Stimulated activated CD4-positive, alpha-beta T cell treated with anti-CD3 and anti-CD28 coated beads, Interleukin-2, amount 100 ng/mL, for 4 hours (primary cell): ENCODE measurements around the gene GANAB.
"Not testable (repeated sequence)": the region's sequence is repeated elsewhere in the genome, so short reads cannot be mapped to it uniquely, and the experiment has no call there.

ENCODE experiments used
- DNase-seq: peaks from one replicate; pipeline ENCODE4 v3.0.0-alpha.2; 2020; ENCODE audit warnings: low read depth

Gene GANAB

DNA sequence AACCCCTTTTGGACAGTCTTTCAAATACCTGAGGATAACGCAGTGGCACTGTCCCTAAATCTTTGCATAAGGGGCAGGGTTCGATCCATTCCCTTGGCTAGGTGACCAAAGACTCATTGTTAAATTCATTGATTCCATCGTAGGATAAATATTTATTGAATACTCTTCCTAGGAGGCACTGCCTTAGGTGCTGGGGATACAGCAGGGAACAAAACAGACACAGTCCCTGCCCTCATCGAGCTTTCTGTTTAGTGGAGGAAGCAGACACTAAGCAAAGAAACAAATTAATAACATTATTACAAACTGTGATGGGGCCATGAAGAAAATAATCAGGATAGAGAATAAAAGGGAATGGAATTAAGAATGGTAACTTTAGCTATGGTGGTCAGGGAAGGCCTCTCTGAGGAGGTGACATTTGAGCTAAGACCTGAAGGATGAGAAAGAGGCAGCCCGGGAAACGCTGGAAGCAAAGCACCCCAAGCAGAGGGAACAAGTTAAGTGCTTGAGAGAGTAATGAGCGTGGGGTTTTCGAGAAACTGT is 25.3 kb downstream of the GANAB start:
- no peak for DNase-seq

DNA sequence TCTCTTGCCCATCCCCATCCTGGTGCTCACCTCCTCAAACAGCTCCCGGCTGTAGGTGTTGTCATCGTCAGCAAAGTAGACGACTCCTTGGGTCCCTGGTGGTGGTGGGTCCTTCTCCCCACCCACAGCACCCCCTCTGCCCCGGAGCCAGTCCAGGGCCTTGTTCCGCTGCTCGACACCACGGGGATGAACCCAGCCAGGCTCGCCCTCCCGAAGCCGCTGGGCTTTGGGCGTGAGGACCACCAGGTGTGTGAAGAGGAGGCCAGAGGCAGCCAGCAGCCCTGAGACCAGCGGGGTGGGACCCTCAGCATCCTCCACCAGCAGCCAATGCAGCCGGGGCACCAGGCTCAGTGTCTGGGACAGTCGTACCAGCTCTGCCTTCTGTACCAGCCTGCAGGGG is 29.5 kb downstream of the GANAB start:
- not testable (repeated sequence) for DNase-seq

DNA sequence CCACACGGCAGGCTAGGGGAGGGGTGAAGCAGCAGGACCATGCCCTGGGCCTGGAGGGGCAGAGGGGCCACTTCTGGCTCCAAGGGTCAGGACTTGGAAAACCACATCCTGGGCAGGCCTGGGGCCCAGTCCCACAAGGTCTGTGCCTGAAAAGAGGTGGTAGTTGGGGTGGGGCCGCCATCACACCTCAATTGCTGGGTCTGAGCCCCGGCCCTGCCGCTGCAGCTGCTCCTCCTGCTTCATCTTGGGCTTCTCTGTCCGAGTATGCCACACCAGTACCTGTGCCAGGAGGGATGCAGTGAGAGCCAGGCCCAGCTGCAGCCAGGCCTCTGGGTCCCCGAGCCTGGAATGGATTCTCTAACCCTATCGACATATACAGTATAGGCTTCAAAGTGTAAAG is 30.9 kb downstream of the GANAB start:
- no peak for DNase-seq

DNA sequence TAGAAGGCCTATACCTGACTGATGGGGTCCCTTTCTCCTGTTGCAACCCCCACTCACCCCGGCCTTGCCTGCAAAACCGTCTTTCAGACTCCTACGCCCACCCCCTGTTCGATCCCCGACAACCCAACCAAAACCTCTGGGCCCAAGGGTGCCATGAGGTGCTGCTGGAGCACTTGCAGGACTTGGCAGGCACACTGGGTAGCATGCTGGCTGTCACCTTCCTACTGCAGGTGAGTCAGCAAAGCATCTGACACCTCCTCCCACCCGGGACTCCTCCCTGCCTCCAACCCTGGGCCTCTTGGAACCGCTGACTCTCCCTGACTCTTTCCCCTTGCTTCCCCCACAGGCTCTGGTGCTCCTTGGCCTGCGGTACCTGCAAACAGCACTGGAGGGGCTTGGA is 32.1 kb downstream of the GANAB start:
- peak; percentile 41 for DNase-seq

DNA sequence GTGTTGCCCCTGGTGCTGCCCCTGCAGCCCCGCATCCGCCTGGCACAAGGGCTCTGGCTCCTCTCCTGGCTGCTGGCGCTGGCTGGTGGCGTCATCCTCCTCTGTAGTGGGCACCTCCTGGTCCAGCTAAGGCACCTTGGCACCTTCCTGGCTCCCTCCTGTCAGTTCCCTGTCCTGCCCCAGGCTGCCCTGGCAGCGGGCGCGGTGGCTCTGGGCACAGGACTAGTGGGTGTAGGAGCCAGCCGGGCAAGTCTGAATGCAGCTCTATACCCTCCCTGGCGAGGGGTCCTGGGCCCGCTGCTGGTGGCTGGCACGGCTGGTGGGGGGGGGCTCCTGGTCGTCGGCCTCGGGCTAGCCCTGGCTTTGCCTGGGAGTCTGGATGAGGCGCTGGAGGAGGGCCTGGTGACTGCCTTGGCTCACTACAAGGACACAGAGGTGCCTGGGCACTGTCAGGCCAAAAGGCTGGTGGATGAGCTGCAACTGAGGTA is 33.1 kb downstream of the GANAB start:
- no peak for DNase-seq

DNA sequence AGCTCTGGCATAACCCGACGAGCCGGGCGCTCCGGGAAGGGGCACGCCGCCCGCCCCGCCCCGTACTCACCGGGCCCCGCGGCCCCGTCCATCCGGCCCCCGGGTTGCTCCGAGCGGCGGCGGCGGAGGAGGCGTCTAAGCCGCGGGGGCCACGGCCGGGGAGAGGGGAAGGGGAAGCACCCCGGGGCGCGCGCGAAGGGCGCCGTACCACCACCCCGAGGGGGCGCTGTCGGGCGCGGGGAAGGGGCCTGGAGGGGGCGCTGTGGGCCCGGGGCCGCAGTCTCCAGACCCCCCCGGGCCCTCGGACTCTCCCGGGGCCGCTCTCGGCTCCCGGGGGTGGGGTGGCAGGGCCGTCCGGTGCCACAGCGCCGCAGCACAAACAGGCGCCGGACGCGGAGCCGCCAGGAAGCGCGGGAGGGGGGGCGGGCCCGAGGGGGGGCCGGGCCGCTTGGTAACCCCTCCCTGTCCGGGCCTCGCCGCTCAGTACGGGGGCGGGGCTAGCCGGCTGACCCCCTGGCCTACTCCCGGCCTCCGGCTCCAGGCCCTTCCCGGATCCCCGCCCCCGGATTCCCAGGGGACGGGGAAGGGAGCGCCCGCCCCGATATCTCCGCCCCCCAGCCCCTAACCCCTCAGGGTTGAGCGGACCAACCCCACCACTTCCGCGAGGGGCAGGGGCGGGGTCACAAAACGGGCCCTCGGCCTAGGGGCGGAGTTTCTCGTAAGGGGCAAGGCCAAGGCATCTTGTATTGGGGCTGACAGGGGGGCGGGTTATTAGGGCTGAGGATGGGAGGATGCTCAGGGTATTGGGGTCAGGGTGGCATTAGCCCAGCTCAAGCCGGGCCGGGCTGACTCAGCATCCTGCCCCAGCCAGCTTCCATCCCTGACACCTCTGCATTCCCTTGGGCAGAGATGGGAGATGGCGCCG is 33.8 kb downstream of the GANAB start, which contains the start of the genes EML3 and ROM1:
Gene EML3 (minus strand): TSS at position 410 of the 925 bp plus-strand sequence. CDS start 318 bp downstream, at position 92.
Gene ROM1 (plus strand): TSS at position 892 of the 925 bp plus-strand sequence. CDS start 25 bp downstream, at position 917.
- DNase-seq, result peak; percentile 83

DNA sequence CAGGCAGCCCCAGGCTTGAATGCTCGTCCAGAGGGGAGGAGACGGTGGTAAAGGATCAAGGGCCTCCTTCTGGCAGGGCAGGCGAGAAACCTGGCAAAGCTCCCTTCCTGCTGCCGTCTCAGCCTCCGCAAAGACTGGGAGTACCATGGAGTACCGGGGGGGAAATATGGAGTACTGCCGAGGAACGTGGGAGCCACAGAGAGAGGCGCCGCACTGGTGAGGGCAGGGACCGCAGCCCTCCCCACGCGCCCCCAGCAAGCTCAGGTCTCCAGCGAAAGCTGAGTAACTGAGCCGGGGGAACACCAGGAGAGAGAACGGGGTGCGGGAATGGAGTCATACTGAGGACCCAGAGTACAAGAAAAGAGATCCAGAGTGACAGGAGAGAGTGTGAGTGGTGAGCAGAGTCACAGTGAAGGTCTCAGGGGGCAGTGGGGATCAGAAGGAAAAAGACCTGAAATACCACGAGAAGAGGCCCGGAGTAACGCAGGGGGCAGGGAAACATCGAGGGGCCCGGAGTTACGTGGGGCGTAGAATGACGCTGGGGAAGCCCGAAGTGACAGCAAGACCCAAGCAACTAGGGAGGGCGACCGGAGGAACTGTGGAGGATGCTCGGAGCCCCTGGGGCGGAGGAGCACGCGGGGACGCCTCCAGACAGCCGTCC is 34.6 kb downstream of the GANAB start:
- DNase-seq, result no peak

DNA sequence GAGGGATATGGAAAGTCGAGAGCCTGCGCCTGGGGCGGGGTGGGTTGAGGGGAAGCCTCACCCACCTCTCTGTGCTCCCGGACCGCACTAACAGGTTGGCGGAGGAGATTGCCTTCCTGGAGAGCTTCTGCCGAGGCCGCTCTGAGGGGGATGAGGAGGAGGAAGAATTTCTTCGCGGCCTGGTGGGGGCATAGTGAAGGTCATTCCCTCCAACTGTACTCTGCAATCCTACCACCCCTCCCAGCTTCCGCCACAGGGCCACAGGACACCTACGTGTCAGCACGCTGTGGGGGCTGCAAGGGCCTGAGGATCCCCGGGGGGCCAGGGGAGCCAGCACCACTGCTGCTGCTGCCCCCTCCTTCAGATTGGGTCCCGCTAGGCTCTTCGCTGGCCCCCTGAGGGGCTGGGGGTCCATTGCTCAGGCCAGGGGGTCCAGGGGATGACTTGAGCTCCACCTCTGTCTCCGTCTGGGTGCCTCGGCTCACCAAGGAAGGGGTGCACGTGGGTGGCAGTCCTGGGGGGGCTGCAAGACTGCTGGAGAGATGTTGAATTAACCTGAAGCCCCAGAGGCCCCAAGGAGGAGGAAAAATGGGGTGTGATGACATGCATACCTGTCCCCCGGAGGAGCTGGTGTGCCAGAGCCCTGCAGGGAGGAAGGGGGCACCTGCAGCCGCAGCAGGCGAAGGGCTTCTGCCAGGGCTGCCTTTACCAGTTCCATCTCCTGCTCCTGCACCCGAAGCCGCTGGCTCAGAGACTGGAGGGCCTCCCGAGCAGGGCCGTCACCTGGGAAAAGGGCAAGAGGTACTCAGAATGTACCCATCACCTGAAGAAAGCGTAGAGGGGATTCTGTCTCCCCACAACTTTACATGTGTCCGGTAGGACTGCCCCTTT is 35.4 kb downstream of the GANAB start:
- DNase-seq, result no peak

DNA sequence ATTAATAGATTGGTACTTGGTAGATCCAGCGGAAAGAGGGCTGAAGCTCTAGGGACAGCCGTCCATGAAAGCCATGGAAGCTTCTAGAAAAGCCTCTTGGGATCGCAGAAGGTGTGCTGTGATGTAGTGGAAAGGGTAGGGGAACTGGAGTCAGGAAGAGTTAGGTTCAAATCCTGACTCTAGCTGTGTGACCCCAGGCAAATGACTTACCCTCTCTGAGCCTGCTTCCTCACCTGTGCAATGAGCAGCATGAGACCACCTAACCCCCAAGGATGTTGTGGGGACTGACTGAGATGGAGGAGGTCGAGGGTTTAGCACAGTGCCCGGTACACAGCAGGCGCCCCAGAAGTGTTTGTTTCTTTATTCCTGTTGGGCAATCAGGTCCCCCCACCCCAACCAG is 36.0 kb downstream of the GANAB start:
- DNase-seq, result no peak

DNA sequence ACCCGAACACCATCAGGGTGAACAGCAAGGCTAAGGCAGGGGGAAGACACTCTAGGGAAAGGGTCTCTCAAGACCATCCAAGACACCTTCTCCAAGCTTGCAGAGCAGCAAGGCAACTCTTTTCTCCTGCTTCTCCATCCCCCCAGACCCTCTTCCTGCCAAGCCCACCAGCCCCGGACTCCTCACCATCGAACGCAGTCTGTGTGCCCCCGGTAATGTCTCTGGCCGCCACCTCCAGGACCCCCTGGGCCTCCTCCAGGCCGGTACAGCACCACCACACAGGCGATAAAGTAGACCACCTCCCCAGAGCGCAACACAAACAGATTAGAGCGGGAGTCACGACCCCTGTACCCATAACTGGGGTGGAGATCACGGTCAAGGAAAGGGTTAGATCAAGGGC is 37.6 kb downstream of the GANAB start:
- no peak for DNase-seq

DNA sequence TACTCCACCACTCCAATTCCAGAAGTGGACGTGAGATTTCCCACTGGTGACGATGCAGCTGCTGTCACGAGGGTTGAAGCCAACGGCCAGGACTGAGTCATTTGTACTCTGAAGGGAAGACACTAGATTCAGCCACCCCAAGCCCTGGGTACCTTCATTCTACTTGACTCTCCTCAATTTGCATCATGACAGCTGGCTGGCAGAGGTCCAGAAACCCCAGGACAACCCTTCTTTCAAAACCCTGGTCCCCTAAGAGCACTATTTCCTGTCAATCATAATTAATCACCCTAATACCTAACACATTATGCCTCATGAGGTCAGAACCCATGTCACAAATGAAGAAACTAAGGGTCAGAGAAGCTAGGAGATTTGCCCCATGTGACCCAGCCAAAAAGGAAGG is 38.7 kb downstream of the GANAB start:
- DNase-seq, result no peak

DNA sequence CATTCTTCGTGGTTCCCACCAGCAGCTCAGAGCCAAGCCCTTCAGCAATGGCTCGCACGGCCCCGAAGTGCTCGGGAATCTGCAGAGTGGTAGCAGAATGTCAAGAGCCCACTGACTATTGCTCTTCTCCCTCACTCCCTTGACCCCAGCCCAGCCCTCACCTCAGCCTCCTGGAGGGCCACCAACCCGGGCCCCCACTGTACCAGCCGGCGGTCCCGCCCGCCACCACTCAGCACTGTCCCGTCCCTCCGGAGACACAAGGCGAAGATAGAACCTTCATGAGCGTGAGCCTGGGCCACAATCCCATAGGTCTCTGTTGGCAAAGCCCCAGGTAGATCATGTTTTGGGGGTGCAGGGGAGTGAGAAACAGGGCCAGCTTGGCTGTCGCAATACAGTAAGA is 40.5 kb downstream of the GANAB start:
- no peak for DNase-seq

DNA sequence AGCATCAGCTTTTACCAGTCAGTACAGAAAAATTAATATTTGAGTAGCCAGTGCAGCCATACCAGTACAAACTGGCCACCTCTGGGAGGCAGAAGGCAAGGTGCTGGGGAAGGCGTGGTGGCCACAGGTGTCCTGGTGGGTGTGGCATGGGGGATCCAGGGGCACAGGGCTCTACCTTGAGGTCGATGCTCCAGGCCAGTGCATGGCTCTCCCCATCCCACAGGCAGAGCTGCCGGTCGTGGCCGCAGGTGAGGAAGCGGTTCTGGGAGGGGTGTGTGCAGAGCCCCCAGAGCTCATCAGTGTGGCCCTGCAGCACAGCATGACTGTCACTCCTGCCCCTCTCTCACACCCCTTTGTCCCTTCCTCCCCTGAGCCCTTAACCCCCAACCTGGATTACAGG is 40.9 kb downstream of the GANAB start:
- no peak for DNase-seq

DNA sequence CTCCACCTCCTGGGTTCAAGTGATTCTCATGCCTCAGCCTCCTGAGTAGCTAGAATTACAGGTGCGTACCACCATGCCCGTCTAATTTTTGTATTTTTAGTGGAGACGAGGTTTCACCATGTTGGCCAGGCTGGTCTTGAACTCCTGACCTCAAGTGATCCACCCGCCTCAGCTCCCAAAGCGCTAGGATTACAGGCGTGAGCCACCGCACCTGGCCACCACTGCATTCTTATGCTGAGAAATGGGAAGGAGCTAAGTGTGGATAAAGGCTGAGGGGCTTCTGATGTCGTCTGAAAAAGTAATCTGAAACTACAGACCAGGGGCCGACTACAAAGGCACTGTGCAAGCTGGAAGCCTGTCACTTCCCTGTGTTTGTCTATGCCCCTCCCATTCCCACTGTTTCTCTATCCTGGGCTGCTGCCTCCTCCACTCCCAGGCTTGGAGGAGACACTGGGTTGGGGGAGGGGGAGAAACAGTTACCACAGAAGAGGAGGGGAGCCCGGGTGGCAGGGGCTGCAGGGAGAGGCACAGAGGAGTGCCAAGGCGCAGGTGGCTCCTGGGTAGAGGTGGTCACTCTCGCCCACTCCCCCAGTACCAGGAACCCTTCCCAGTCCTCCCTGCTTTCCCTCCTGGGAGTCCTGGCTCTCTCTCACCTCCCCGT is 41.8 kb downstream of the GANAB start:
- DNase-seq, result no peak

DNA sequence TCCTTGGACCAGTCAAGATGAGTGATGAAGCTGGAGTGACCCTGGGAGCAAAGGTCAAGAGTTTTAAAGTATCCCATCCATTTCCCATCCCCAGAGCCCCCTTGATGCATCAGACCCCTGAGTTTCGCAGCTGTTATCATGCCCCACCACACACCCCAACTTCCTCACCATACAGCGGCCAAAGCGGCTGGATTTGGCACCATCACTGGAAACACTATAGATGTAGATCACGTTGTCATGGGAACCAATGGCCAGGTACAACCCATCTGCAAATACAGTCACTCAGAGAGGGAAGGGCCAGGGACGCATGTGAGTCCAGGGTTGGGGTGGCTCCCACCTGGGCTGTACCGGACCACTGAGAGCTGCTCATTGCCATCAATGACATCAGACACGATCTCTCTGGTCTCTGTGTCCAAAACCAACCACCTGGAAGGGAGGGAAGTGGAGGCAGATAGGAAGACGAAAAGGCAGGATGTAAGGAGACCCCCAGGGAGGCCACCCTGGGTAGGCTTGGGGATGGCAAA is 42.6 kb downstream of the GANAB start:
- no peak for DNase-seq

DNA sequence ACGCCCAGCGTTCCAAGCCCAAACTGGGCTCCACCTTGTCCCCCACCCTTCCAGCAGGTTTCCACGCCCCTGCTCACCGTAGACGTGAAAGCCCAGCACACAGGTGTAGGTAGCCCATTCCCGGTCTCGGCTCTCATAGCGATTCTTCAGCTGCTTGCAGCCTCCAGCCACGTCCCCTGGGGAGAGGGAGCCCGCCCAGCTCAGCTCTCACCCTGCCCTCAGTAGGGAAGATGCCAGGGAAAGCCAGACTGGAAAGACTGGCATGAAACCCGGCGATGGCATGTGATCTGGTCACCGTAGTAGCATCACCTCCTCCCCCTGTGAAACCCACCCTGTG is 43.4 kb downstream of the GANAB start:
- no peak for DNase-seq

DNA sequence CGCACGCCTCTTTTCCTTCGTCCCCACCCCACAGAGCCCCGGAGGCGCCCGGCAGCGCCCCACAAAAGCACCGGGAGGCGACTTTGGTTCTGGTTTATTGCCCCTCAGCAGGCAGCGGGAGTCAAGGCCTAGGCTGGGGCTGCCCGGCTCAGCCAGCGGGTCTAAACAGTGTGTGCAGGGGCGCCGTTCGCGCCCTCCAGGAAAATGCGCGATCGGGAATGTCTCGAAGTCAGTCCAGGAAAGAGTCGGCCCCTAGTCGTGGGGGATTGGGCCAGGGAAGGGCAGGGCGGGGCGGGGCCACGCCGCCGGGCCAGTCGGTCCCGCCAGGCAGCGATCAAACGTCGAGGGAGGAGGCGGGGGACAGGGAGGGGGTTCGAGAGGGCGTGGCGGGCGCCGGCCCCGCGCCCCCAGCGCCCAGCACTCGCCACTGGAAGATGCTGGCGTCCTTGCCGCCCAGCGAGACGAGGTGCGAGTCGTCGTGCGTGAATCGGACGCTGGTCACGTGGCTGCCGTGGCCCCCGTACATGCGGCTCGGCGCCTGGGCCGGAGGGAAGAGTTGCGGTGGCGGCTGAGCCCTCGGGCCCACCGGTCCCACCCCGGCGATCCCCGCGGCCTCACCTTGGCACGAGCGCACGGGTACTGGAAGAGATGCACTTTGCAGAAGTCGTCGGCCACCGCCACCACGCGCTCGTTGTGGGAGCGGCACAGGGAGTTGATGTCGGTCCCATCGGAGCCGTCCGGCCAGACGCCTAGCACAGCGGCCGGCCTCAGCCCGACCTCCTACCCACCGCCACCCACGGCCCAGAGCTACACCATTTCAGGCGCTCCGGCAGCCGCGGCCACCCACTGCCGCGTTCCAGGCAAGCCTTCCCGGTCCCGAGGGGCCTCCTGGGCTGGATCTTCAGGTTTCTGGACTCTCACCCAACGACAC is 44.0 kb downstream of the GANAB start:
- no peak for DNase-seq

DNA sequence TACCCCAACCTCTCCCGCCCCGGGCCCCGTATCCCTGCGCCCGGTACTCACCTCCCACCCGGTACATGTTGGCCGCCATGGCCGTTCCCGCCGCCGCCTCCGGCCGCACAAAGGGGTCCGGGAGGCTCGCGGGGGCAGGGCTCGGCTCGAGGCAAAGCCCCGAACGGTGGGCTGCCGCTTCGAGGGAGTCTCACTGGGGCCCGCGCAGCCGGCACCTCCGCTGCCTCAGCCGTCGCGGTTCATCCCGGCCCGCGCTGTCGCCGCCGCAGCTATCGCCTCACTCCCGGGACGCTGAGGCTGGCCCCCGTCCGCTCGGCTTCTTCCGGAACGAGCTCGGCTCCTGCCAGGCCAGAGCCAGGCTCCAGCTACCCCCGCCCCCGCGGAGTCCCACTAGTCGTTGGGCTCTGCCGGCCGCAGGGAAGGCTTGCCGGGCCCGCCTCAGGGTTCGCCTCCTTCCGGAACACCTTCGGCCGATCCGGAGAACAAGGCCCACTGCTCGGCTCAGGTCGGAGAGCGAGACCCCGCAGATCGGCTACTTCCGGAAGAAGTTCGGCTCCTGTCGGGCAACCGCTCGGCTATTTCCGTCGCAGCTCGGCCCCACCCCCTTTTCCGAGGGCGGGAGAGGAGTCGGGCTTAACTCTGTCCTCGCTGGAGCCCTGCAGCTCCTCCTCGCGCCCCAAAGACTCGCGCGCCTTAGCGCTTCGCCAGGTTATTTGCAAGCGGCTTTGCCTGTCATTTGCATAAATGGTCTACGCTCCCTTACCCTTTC is 44.9 kb downstream of the GANAB start, which contains the start of gene MTA2:
Gene MTA2 (minus strand): TSS at position 494 of the 769 bp plus-strand sequence. CDS start 415 bp downstream, at position 79.
- peak; percentile 99 for DNase-seq

DNA sequence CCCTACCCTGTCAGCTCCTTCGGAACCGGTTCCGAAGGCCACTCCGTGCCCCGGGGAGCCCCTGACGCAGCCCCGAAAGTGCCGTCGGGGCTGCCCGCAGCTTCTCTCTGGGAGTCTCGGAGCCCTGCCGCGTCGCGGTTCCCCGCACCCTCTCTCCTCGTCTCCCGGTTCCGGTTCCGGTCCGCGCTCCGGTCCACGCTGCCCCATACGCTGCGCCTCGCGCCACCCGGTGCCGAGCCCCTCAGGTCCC is 45.4 kb downstream of the GANAB start:
- peak; percentile 34 for DNase-seq
